Left ventricle myocardium inferior (tissue), 1 donor: ENCODE results near the gene AKAP8L. TPM values are rescaled to one million over a fixed set of nuclear protein-coding genes. Genes with fewer than 3 reads are reported as not detected.

Source experiments
- DNase-seq: peaks from one replicate; pipeline ENCODE4 v3.0.0-alpha.2; 2020
- H3K27ac ChIP-seq: fragments of 200-600 bp; replicated peaks from 2 replicates; pipeline ENCODE4 v1.8.0; 2021
- H3K27me3 ChIP-seq: fragments of 200-600 bp; 2 replicates; pipeline ENCODE4 v1.8.0; 2021; ENCODE audit warnings: low read depth
- H3K36me3 ChIP-seq: fragments of 200-600 bp; 2 replicates; pipeline ENCODE4 v1.8.0; 2021
- H3K4me1 ChIP-seq: fragments of 200-600 bp; 2 replicates; pipeline ENCODE4 v1.8.0; 2021
- H3K4me3 ChIP-seq: fragments of 200-600 bp; 2 replicates; pipeline ENCODE4 v1.8.0; 2021; ENCODE audit warnings: mild to moderate bottlenecking, moderate library complexity
- H3K9me3 ChIP-seq: fragments of 200-600 bp; replicated peaks from 2 replicates; pipeline ENCODE4 v1.8.0; 2021
- CTCF ChIP-seq: fragments of 200-600 bp; IDR thresholded peaks from 2 replicates; pipeline ENCODE4 v1.8.0; 2021; ENCODE audit warnings: antibody characterized with exemption, mild to moderate bottlenecking, borderline replicate concordance
- intact Hi-C: fragments of 100-400 bp; cut with micrococcal nuclease; formaldehyde crosslinking; loops from one replicate; pipeline ENCODE4 v1.11.0; 2022
- total RNA-seq: library from RNA; stranded (reverse); fragmentation: NEBNext Ultra II Directional; extraction: Animal tissue kit (Norgen Biotek cat#: 25700); gene quantifications from one replicate; pipeline ENCODE4 v1.2.1, GENCODE V29; 2021
- donor health status: DM: no; HTN: yes; CAD: no; lungs with severe emphysema.

AKAP8L gene
- total RNA-seq, 1 donor from 2014 or later: 74.5 TPM

DNA sequence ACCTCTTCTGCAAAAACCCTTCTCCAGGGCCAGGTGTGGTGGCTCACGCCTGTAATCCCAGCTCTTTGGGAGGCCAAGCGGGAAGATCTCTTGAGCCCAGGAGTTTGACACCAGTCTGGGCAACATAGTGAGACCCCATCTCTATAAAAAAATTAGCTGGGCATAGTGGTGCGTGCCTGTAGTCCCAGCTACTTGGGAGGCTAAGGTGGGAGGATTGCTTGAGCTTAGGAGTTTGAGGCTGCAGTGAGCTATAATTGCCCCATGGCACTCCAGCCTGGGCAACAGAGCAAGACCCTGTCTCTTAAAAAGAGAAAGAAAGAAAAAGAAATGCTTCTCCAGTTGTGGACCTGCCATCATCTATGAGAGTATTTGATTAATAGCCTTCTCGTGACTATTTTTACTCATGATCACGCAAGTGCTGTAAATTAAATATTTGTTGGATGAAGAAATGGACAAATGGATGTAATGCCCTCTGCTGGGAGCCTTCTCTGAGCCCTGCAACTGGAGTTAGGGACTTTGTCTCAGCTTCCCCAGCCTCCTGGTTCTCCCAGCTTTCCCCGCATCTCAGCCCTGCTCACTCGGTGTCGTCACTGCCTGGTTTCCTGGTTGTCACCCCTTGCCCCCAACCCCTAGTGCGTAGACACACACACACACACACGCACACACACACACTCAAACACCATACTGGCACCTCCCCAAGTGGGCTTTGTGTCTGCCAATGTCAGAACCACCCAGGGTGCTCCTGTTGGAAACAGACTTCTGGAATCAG is 18.8 kb upstream of the AKAP8L start:
- H3K27me3 ChIP-seq: no peaks in the 10 kb centered on the region
- intact Hi-C loops: no loop called here
- DNase-seq: no peak
- TF ChIP-seq CTCF: no peak
- no peaks in the 10 kb centered on the region for H3K9me3 ChIP-seq
- no peak overlapping the region for H3K27ac ChIP-seq
- H3K4me1 ChIP-seq: peaks cover 23% of the 10 kb centered on the region
- H3K36me3 ChIP-seq: peaks cover 23% of the 10 kb centered on the region
- H3K4me3 ChIP-seq: no peak overlapping the region

GRCh38 chr19:15436826-15437110 is 18.0 kb upstream of the AKAP8L start:
- no peak for TF ChIP-seq CTCF
- Histone ChIP-seq H3K4me1 (peaks cover 20% of the 10 kb centered on the region), H3K4me3 (no peak overlapping the region), H3K27me3 (no peaks in the 10 kb centered on the region), H3K36me3 (peaks cover 23% of the 10 kb centered on the region), H3K9me3 (no peaks in the 10 kb centered on the region), H3K27ac (no peak overlapping the region)
- intact Hi-C loops: no loop called here
- DNase-seq: no peak

DNA sequence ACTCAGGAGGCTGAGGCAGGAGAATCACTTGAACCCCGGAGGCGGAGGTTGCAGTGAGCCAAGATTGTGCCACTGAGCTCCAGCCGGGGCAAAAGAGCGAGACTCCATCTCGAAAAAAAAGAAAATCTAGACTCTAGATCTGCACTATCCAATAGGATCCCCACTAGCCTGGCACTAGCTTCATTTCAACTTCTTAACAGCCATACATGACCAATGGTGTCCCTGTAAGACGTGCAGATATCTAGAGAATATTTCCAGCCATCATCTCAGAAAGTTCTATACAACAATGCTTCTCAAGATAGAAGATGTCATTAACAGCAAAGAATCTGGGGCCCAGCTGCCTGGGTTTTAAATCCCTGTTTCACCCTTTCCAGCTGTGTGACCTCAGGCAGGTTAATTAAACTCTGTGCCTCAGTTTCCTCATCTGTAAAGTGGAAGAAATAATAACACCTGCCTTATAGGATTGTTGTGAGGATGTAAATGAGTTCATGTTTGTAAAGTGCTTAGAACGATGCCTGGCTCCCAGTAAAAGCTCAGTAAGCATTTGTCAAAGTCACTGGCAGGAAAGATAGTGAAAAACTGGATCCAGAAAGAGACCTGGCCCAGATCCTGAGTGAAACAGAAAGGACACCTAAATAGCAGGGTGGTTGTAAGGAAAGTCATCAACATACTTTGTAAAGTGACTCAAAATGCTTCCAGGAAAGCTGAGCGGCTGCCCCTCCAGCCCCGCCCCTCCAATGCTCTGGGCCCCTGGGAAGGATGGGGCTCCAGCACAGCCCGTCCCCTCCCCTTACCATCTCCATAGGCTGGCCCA is 17.4 kb upstream of the AKAP8L start:
- H3K27ac ChIP-seq: no peak overlapping the region
- no peak overlapping the region for H3K4me3 ChIP-seq
- no peak for DNase-seq
- intact Hi-C loops: no loop called here
- TF ChIP-seq CTCF: no peak
- H3K4me1 ChIP-seq: peaks cover 26% of the 10 kb centered on the region
- H3K27me3 ChIP-seq: no peaks in the 10 kb centered on the region
- no peaks in the 10 kb centered on the region for H3K9me3 ChIP-seq
- H3K36me3 ChIP-seq: peaks cover 23% of the 10 kb centered on the region

- no peaks in the 10 kb centered on the region for H3K9me3 ChIP-seq
- no peak for DNase-seq
- peaks cover 11% of the 10 kb centered on the region for H3K36me3 ChIP-seq
- H3K27ac ChIP-seq: peak overlapping the region; percentile 99
- intact Hi-C loops: no loop called here
- peaks cover 52% of the 10 kb centered on the region for H3K4me1 ChIP-seq
- no peak for TF ChIP-seq CTCF
- no peaks in the 10 kb centered on the region for H3K27me3 ChIP-seq
- peak overlapping the region; percentile 95 for H3K4me3 ChIP-seq
Observed at GRCh38 chr19:15433519-15434069, 14.8 kb upstream of the AKAP8L start.

DNA sequence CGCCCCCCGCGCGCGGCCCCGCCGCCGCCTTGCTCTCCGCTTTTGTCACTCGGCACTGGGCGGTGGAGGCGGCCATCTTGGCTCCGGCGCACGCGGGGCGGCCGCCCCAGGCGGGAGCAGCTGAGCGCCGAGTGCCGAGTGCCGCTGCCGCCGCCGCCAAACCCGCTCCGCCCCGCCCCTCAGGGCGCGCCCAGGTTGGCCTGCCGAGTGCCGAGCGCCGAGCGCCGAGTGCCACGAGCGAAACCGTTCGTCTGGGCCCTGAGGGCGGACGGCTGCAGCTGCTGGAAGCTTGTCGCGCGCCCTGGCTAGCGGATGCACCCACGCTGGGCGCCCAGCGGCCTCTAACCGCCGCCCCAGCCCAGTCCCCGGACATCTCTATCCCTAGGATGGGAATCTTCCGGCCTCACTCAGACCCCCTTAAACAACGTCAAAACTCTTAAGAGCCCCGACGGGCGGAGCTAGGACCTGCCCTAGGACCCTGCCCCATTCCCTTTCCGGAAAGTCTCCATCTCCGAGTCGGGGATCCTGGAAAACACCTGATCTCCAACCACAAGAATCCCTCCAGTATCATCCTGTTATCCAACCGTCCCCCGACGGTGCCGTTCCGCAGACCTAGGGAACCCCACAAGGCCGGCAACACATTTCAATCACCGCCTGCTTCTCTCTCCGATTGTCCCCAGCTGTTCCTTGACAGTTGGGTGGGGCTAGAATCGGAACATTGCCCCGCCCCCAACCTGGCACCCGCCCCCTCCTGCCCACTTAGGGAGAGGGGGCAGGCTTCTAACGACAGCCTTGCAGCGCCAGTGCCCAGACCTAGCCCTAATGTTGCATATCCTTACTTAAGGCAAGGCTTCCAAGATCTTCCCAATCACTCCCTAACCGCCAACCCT is 14.1 kb upstream of the AKAP8L start:
- intact Hi-C loops: no loop called here

More for the DNA sequence above, 14.1 kb upstream of the AKAP8L start:
- Histone ChIP-seq H3K36me3 (peaks cover 13% of the 10 kb centered on the region), H3K4me3 (peak overlapping the region; percentile 95), H3K9me3 (no peaks in the 10 kb centered on the region), H3K4me1 (peaks cover 57% of the 10 kb centered on the region), H3K27me3 (no peaks in the 10 kb centered on the region), H3K27ac (peak overlapping the region; percentile 99)
- TF ChIP-seq CTCF: no peak
- peak; percentile 94 for DNase-seq
